HG03460 (cell line): ENCODE results near the gene KIFC3.
"Not testable (repeated sequence)": the region's sequence is repeated elsewhere in the genome, so short reads cannot be mapped to it uniquely, and the experiment has no call there.

Experiments used
- ATAC-seq: cut with Tn5 transposase; IDR thresholded peaks from one replicate; pipeline ENCODE4 v1.9.1; 2021; ENCODE audit not compliant: unreplicated experiment

Gene KIFC3

DNA sequence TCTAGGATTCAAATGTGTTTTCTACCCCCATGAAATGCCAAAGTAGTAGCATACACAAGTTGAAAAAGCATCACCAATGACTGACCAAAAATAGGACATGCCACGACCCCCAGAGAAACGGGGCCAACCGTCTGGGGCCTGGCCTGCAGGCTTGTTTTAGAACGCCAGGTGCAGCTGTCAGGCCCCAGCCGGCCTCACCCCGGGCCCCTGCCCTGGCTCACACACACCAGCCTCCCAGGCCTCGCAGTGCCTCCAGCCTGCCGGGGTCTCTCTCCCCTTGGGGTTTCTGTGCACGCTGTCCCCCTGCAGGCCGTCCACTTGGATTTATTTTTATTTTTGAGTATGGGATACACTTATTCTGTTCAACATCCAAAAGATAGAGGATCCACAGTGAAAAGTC, 58.8 kb downstream of the KIFC3 start:
- ATAC-seq = no peak

DNA sequence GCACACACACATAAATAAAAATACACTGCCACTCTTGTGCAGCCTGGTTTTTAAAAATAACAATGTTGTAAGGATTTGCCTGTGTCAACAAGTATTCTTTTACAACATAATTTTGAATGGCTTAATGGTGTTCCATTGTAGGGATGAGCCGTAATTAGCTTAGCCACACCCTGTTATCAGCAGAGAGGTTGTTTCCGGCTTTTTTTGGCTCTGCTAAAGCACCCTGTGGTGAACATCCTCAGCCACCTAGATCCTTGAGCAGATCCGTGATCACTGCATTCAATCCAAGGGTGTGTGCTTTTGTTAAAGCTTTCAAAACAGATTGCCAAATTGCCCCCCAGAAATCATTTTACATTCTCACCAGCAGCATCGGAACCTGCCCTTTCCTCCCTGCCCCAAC, 59.7 kb downstream of the KIFC3 start:
- no peak for ATAC-seq

DNA sequence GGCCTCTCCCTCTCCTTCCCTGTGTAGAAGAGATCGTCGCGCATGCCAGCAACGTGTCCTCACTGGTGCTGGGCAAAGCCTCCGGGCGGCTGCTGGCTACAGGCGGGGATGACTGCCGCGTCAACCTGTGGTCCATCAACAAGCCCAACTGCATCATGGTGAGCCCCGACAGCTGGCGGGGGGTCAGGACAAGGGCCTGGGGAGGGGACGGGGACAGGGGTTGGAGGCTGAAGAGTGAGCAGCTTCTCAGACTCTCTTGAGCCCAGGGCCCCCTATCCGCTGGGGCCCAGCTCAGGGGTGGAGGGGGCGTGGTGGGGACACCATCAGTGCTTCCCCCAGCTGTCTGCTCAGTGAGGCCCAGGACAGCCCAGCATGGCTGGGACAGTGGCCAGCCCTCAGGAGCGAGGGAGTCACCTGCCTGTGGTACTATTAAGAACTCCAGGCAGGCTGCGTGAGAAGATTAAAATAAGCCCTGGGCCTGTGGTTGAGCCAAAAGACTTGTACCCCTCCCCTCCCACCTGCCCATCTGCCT, 60.6 kb downstream of the KIFC3 start:
- no peak for ATAC-seq

DNA sequence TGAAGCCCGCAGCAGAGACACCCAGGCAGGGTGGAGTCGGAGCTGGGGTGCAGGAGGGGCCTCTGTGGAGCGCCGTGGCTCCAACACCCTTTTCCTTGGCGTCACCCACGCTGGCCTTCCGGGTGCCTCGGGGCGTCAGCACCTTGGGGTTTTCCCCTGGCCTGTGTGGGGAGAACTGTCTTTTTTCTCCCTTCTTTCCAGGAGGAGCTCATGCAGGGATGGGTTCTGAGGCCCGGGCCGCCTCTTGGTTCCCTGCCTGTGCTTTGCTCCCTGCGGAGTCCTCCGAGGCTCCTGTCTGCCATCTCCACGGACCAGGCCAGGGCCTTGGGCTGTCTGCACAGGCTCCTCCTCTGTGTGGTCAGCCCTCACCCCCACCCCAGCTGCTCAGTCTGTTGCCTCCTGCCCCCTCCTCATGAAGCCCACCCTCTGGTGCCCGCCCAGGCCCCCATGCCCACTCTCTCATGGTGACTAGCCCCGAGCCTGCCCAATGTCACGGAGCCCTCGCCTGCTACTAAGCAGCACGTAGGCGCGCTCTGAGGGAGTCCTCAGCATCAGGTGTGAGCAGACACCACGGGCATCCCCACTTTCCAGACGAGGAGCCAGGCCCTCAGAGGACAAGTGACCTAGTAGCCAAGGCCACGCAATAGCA, 61.7 kb downstream of the KIFC3 start:
- no peak for ATAC-seq

- no peak for ATAC-seq
Measured at GRCh38 chr16:57739756-57740422, 62.4 kb downstream of the KIFC3 start.

- no peak for ATAC-seq
Measured at GRCh38 chr16:57738844-57739243, 63.4 kb downstream of the KIFC3 start.

GRCh38 chr16:57736419-57737351, 65.6 kb downstream of the KIFC3 start:
- ATAC-seq = no peak

GRCh38 chr16:57735755-57736418, 66.4 kb downstream of the KIFC3 start, which contains the start of gene KATNB1:
Gene KATNB1, plus strand, starts transcription at chr16:57735770. Its CDS starts 1,474 bp downstream, at chr16:57737244.
- ATAC-seq = no peak

- peak; percentile 82 for ATAC-seq
Measured at GRCh38 chr16:57734925-57735754, 67.2 kb downstream of the KIFC3 start.

- no peak for ATAC-seq
Measured at GRCh38 chr16:57734308-57734924, 67.9 kb downstream of the KIFC3 start.

- ATAC-seq = no peak
Measured at GRCh38 chr16:57732714-57733113, 69.6 kb downstream of the KIFC3 start.

GRCh38 chr16:57732037-57732436, 70.3 kb downstream of the KIFC3 start:
- no peak for ATAC-seq

GRCh38 chr16:57730771-57731730, 71.2 kb downstream of the KIFC3 start:
- no peak for ATAC-seq

DNA sequence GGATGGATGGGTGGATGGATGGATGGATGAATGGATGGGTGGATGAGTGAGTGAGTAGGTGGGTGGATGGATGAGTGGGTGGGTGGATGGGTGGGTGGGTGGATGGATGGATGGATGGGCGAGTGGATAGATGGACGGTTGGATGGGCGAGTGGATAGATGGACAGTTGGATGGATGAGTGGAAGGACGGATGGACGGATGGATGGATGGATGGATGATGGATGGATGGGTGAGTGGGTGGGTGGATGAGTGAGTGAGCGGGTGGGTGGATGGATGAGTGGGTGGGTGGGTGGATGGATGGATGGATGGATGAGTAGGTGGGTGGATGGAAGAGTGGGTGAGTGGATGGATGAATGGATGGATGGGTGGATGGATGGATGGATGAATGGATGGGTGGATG, 72.4 kb downstream of the KIFC3 start:
- ATAC-seq = not testable (repeated sequence)

- no peak for ATAC-seq
Measured at GRCh38 chr16:57729182-57729484, 73.2 kb downstream of the KIFC3 start.

- no peak for ATAC-seq
Measured at GRCh38 chr16:57728336-57729181, 73.7 kb downstream of the KIFC3 start.

DNA sequence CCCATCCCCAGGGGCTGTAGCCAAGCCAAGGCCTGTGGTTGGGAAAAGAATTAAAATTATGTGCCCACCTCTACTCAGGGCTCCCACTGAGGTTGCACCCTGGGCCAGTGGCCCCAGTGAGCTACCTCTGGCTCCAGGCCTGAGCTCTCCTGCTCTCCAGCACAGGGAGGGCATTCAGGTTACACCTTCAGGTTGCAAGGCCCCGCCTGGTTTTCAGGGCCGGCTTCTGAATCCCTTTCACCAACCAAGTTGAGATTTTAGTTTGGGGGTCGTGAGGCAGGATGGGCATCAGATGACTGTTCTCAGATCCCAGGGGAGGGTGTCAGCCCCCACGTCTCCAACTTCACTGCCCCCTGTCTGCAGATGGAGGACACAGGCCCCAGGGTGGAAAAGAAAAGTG, 74.7 kb downstream of the KIFC3 start:
- no peak for ATAC-seq
